ACHN (cell line): ENCODE measurements around the gene TEX264.
"Not testable (repeated sequence)": the region's sequence is repeated elsewhere in the genome, so short reads cannot be mapped to it uniquely, and the experiment has no call there.

ENCODE experiments used
- DNase-seq: peaks from one replicate; pipeline ENCODE4 v3.0.0-alpha.2; 2015
- in situ Hi-C: cut with HindIII; loops from 2 replicates; pipeline ENCODE4 v1.10.0; 2017; ENCODE audit warnings: low sequenced_read_pairs, low pct_ligation_motif_present, low pct_unique_long_range_greater_than_20kb

The TEX264 gene, protein sequence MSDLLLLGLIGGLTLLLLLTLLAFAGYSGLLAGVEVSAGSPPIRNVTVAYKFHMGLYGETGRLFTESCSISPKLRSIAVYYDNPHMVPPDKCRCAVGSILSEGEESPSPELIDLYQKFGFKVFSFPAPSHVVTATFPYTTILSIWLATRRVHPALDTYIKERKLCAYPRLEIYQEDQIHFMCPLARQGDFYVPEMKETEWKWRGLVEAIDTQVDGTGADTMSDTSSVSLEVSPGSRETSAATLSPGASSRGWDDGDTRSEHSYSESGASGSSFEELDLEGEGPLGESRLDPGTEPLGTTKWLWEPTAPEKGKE

DNA sequence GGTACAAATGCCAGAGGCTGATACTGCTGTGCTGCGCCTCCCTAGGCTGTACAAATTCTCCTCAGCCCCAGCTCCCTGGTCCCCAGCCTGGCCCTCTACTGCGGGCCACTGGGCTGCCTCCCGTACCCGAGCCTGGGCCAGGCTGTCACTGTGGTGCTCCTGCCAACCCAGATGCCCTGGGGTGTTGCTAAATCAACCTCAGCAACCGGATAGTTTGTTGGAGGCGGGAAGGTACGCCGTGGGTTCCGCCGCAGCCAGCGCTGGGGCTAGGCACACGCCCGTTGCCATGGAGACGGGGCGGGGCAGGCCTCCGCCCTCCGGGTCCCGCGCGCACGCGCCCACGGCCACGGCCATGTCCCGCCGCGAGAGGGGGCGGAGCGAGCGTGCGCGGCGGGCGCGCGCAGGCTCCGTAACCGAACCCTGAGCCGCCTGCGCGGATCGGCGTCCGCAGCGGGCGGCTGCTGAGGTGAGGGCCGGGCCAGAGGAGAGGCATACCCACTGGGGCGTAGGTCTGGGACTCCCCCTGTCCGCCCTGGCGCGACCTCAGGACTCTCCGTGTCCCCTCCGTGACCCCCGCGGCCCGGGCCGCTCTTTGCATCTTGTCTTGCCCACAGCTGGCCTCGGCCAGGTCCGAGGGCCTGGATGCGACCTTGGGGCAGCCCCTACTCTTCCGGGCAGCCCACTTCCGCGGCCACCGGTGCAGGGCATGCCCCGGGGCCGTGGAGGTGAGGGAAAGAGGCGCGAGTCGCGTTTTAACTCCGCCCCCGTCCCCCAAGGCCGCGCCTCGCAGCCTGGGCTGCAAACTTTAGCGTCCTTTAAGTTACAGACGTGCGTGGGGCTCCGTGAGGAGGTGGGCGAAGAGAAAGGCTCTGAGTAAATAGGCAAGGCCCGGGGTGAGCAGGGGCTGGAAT is at the start of gene TEX264:
Gene TEX264 (plus strand): TSS at position 430 of the 911 bp plus-strand sequence. CDS start 3,053 bp downstream, outside the sequence.
- DNase-seq, result peak; percentile 83
- in situ Hi-C loops, result no loop called here

DNA sequence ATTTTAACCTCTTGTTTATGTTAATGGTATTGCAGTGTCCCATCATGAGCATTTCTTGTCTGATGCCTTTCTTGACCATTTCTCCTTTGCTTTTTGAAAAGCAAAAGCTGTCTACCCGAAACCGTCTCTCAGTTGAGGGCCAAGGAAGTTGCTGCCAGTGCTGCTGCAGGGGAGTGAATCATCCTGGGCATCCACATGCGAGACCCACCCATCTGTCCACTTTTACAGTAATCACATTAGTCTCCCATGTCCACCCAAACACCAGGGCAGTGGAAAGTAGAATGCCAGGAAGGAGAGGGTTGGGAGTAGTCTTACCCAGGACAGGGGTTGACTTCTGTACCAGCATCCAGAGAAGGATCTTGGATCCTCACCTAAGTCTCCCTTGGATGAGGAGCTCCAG is 48.6 kb upstream of the TEX264 start:
- in situ Hi-C loops, result no loop called here
- no peak for DNase-seq

DNA sequence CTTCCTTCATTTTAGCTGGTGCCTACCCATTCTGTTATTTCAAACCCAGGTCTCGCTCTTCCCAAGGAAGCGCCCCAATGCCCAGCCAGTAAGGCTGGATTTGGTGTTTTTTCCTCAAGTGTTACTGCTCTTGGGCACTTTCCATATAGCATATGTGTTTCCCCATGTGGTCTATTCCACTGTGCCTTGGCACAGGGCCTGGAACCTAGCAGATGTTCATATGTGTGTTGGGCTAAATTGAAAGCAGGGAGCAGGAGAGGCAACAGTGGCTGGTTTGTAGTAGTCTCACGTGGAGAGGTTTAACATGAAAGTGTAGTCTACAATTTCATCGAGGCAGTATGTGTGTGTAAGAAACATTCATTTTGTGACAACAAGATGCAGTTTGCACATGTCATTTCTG is 48.2 kb upstream of the TEX264 start:
- no peak for DNase-seq
- in situ Hi-C loops, result no loop called here

DNA sequence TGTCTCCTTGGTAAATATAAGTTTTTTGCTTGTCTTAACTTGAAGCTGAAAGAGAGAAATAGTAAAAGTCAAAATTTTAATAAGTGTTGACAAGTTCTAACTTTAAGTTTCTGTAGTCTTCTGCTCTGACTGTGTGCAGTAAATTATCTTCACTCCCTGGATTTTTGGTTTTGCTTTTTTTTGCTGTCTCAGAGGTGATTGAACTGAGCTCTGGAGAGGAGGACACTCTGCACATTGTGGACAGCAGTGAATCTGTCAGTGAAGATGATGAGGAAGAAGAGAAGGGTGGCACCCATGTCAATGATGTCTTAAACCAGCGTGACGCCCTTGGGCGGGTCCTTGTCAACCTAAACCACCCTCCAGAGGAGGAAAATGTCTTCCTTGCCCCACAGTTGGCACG is 40.5 kb upstream of the TEX264 start:
- in situ Hi-C loops, result no loop called here

DNA sequence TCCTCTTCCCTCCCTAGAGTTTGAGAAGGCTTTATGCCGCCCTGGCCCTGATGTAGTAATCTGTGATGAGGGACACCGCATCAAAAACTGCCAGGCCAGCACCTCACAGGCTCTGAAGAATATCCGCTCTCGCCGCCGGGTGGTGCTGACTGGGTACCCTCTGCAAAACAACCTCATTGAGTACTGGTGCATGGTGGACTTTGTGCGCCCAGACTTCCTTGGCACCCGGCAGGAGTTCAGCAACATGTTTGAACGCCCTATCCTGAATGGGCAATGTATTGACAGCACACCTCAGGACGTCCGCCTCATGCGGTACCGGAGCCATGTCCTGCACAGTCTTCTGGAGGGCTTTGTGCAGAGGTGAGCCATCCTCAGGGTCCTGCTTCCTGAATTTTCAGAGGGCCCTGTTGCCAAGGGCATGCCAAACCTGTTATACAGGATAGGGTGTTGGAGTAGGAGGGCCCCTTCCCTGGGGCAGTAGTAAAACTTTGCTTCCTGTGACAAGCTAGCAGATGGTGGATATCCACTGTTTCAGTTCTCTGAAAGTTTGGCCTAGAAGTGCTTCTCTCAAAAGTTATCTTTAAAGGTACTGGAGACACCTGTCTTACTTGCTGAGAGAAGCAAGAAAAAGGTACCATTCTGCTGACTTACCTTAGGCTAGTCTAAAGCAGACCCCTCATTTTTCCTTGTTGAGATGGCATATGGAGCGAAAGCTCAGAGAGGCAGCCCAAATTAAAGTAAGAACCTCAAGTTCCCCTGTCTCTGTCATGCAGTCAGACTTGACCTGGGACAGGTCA is 33.7 kb upstream of the TEX264 start:
- in situ Hi-C loops, result no loop called here
- no peak for DNase-seq

More for the DNA sequence above, 40.5 kb upstream of the TEX264 start:
- DNase-seq, result no peak

GRCh38 chr3:51637941-51638471 is 33.0 kb upstream of the TEX264 start:
- in situ Hi-C loops, result no loop called here
- peak; percentile 76 for DNase-seq

DNA sequence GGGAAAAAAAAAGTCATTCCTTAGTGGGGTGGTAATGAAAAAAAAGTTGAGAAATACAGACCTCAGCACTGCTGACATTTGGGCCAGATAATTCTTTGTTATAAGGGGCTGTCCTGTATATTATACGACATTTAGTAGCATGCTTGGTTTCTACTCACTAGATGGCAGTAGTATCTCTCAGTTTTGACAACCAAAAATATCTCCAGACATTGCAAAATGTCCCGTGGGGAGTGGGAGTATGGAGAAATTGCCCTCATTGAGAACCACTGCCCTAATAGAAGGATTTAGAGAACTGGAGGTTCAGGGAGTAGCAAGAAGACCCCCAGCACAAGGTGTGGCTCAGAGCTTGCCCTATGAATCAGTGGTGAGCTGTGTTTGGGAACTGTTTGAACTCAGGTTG is 28.6 kb upstream of the TEX264 start:
- in situ Hi-C loops, result no loop called here
- peak; percentile 10 for DNase-seq

- DNase-seq, result no peak
- in situ Hi-C loops, result no loop called here
Observed at GRCh38 chr3:51646091-51646490, 25.0 kb upstream of the TEX264 start.

GRCh38 chr3:51652103-51652502 is 18.9 kb upstream of the TEX264 start:
- in situ Hi-C loops, DNase-seq: not testable (repeated sequence)

DNA sequence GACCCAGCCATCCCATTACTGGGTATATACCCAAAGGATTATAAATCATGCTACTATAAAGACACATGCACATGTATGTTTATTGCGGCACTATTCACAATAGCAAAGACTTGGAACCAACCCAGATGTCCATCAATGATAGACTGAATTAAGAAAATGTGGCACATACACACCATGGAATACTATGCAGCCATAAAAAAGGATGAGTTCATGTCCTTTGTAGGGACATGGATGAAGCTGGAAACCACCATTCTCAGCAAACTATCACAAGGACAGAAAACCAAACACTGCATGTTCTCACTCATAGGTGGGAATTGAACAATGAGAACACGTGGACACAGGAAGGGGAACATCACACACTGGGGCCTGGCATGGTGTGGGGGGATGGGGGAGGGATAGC is 17.6 kb upstream of the TEX264 start:
- DNase-seq, in situ Hi-C loops: not testable (repeated sequence)

GRCh38 chr3:51657234-51657633 is 13.8 kb upstream of the TEX264 start:
- in situ Hi-C loops, result no loop called here
- no peak for DNase-seq

DNA sequence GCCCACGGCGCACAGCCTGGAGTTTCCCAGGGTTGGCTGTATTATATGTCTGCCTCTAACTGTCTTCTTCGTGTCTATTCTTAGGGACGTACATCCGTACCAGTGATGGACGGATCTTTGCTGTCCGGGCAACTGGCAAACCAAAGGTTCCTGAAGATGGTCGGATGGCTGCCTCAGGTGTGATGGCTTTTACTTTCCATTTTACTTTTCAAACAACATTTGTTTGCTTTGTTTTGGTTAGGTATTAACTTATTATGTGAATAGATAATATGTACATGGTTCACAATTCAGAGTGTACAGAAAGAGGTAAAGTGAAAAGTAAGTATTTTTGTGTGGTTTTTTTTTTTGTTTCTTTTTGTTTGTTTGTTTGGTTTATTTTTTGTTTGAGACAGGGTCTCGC is 11.1 kb upstream of the TEX264 start:
- DNase-seq, result no peak
- in situ Hi-C loops, result no loop called here

- no peak for DNase-seq
- in situ Hi-C loops, result no loop called here
Observed at GRCh38 chr3:51662456-51662855, 8.6 kb upstream of the TEX264 start.

GRCh38 chr3:51668756-51669155 is 2.3 kb upstream of the TEX264 start:
- DNase-seq, result no peak
- in situ Hi-C loops, result no loop called here

GRCh38 chr3:51669241-51670052 is 1.6 kb upstream of the TEX264 start:
- in situ Hi-C loops, result no loop called here
- DNase-seq, result peak; percentile 86

- in situ Hi-C loops, result no loop called here
- no peak for DNase-seq
Observed at GRCh38 chr3:51670053-51670822, 814 bp upstream of the TEX264 start.

- DNase-seq, result peak; percentile 79
- in situ Hi-C loops, result no loop called here
Observed at GRCh38 chr3:51671734-51672475, 853 bp downstream of the TEX264 start.
